Measurements from ENCODE around the gene CUL4A. TPM values are rescaled to one million over a fixed set of nuclear protein-coding genes. Genes with fewer than 3 reads are reported as not detected.

Gene CUL4A
- total and polyA plus RNA-seq, 9 of the 15 experiments (the other 6 are each of a cell fraction or from before 2014, with no cell fraction given): 21.1 to 92.0 (median 63.2) TPM

GRCh38 chr13:113267642-113268405 lies 58.4 kb downstream of the CUL4A start:
- peaks cover 21% of the 10 kb centered on the region; the same call in 2 of the 3 replicates for H3K36me3 ChIP-seq (ENCODE audit: control insufficient read depth, insufficient read depth, low read length)
- DNase-seq (ENCODE audit: extremely low read depth in 1 of 4, low spot score in 3 of 4) (no peak), FAIRE-seq (no peak), ATAC-seq (peak; percentile 55)
- H3K4me2 ChIP-seq (ENCODE audit: insufficient read depth, low read length): peak overlapping the region; percentile 50
- H4K20me1 ChIP-seq (replicated peaks; ENCODE audit: control insufficient read depth, insufficient read depth, low read length): no peaks in the 10 kb centered on the region
- intact Hi-C loops (cut with micrococcal nuclease) (no loop called here), in situ Hi-C loops (cut with MboI) (no loop called here)
- TF ChIP-seq PML (IDR thresholded peaks at IDR 0.05; ENCODE audit: low read length) (no peak), POLR2G (IDR thresholded peaks at IDR 0.05; ENCODE audit: low read depth, low read length) (peak; percentile 62)
- peak overlapping the region; percentile 57 to 71; a peak in 3 of 4 replicates for H3K9ac ChIP-seq (ENCODE audit: insufficient read depth in 1 of 2, low read depth in 2 of 2, low read length in 2 of 2)
- H3K9me3 ChIP-seq (replicated peaks; ENCODE audit: control insufficient read depth, insufficient read depth, low read depth, low read length): no peaks in the 10 kb centered on the region
- ChIA-PET POLR2A (interaction anchor here (0.7 kb wide), 1 partner anchor 18 kb away, joined by 5 read pairs; no protein-coding TSS in a partner anchor), CTCF (ENCODE audit: low intra/inter-chr PET ratio) (no interaction called here)
- H3K27ac ChIP-seq (ENCODE audit: extremely low read depth, low read depth, low read length): peak overlapping the region; percentile 69; the same call in 2 of the 3 replicates
- no peak overlapping the region for H2AFZ ChIP-seq (ENCODE audit: low read depth, low read length)
- no peaks in the 10 kb centered on the region; the same call in 2 of the 3 replicates for H3K79me2 ChIP-seq (ENCODE audit: control insufficient read depth, insufficient read depth, low read length)
- H3K4me1 ChIP-seq (replicated peaks in 1 of 2; ENCODE audit: control insufficient read depth in 2 of 2, insufficient read depth in 2 of 2, low read length in 2 of 2): peaks cover 4 to 9% of the 10 kb centered on the region in 2 experiments; a peak in 4 of 5 replicates
- no TSS peak for BruUV-seq (replicated peaks)
- H3K9me1 ChIP-seq (ENCODE audit: control insufficient read depth, insufficient read depth, low read length): no peaks in the 10 kb centered on the region
- WGBS (ENCODE audit: insufficient coverage, low coverage, missing lambda C conversion rate): 89% methylated on average over 15 of the region's 20 CpGs
- H3K27me3 ChIP-seq (ENCODE audit: control insufficient read depth in 2 of 2, insufficient read depth in 2 of 2, low read length in 2 of 2): no peaks in the 10 kb centered on the region
- no peak overlapping the region for H3K4me3 ChIP-seq

- in situ Hi-C loops (cut with MboI): loop anchor here (10.0 kb wide), 1 partner anchor 113 kb away; no protein-coding TSS in a partner anchor
- no peak for ATAC-seq
- intact Hi-C loops (cut with micrococcal nuclease): loop anchor here (10.0 kb wide), 1 partner anchor 293 kb away; no protein-coding TSS in a partner anchor
- Histone ChIP-seq H3K36me3 (ENCODE audit: control insufficient read depth, insufficient read depth, low read length) (no peaks in the 10 kb centered on the region), H2AFZ (ENCODE audit: low read depth, low read length) (no peak overlapping the region), H3K4me3 (no peak overlapping the region), H3K27ac (ENCODE audit: extremely low read depth, low read depth, low read length) (no peak overlapping the region), H3K9ac (ENCODE audit: insufficient read depth in 1 of 2, low read depth in 2 of 2, low read length in 2 of 2) (no peak overlapping the region), H3K4me1 (replicated peaks in 1 of 2; ENCODE audit: control insufficient read depth in 2 of 2, insufficient read depth in 2 of 2, low read length in 2 of 2) (peaks cover 15 to 20% of the 10 kb centered on the region in 2 experiments; a peak in 4 of 5 replicates), H3K9me1 (ENCODE audit: control insufficient read depth, insufficient read depth, low read length) (no peaks in the 10 kb centered on the region), H3K9me3 (replicated peaks; ENCODE audit: control insufficient read depth, insufficient read depth, low read depth, low read length) (no peaks in the 10 kb centered on the region), H3K79me2 (ENCODE audit: control insufficient read depth, insufficient read depth, low read length) (no peaks in the 10 kb centered on the region; the same call in 2 of the 3 replicates), H3K27me3 (ENCODE audit: control insufficient read depth in 2 of 2, insufficient read depth in 2 of 2, low read length in 2 of 2) (no peaks in the 10 kb centered on the region), H3K4me2 (ENCODE audit: insufficient read depth, low read length) (no peak overlapping the region), H4K20me1 (replicated peaks; ENCODE audit: control insufficient read depth, insufficient read depth, low read length) (no peaks in the 10 kb centered on the region)
- POLR2A ChIA-PET: no interaction called here
- TF ChIP-seq SMC3 (conservative IDR thresholded peaks at IDR 0.05; ENCODE audit: insufficient read depth, low read depth, low read length) (no peak), CHD4 (IDR thresholded peaks at IDR 0.05; ENCODE audit: insufficient read depth, insufficient replicate concordance, low read depth, low read length, poor library complexity, severe bottlenecking) (no peak), PRPF4 (IDR thresholded peaks at IDR 0.05; ENCODE audit: insufficient read depth, low read depth, low read length, poor library complexity, severe bottlenecking) (no peak), KHSRP (IDR thresholded peaks at IDR 0.05) (no peak), E2F6 (IDR thresholded peaks at IDR 0.05; ENCODE audit: borderline replicate concordance in 1 of 2, extremely low read depth in 1 of 2, insufficient read depth in 1 of 2, insufficient read length in 1 of 2, low read depth in 1 of 2, low read length in 1 of 2, poor library complexity in 1 of 2, severe bottlenecking in 1 of 2) (no peak), RFX5 (IDR thresholded peaks at IDR 0.05; ENCODE audit: low read depth, low read length) (no peak)
- TF ChIP-seq, protein P1, sequence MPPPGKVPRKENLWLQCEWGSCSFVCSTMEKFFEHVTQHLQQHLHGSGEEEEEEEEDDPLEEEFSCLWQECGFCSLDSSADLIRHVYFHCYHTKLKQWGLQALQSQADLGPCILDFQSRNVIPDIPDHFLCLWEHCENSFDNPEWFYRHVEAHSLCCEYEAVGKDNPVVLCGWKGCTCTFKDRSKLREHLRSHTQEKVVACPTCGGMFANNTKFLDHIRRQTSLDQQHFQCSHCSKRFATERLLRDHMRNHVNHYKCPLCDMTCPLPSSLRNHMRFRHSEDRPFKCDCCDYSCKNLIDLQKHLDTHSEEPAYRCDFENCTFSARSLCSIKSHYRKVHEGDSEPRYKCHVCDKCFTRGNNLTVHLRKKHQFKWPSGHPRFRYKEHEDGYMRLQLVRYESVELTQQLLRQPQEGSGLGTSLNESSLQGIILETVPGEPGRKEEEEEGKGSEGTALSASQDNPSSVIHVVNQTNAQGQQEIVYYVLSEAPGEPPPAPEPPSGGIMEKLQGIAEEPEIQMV (tag; conservative IDR thresholded peaks at IDR 0.05; ENCODE audit: low read depth): no peak
- no peak for DNase-seq (ENCODE audit: extremely low read depth in 1 of 4, low spot score in 3 of 4)
- no peak for FAIRE-seq
- no TSS peak for BruUV-seq (replicated peaks)
- WGBS (ENCODE audit: insufficient coverage, low coverage, missing lambda C conversion rate): 54% methylated on average over 2 of the region's 2 CpGs
- CTCF ChIA-PET (ENCODE audit: low intra/inter-chr PET ratio): no interaction called here
Observed at GRCh38 chr13:113272031-113272430, 62.6 kb downstream of the CUL4A start.

All from K562 (cell line).